Frontal cortex (tissue), 4 donors: ENCODE results near the gene LTBR. TPM values are rescaled to one million over a fixed set of nuclear protein-coding genes. Genes with fewer than 3 reads are reported as not detected.

Experiments
- DNase-seq, 2 donors: peaks; one replicate each; pipeline ENCODE4 v3.0.0; 2012; ENCODE audit warnings: low spot score in 2 of 2
- FAIRE-seq: peaks from 2 replicates; lab custom pipeline; 2012; peaks lifted over from hg19 to GRCh38; lab: Jason Lieb, UNC
- total RNA-seq: library from RNA; depleted of rRNA; stranded (reverse); fragments of >200 nt; gene quantifications from one replicate; pipeline ENCODE4 v1.2.3, GENCODE V29; 2014
- donor health status: control.
- donor health status: control.
- donor health status: control.

The LTBR gene
- total RNA-seq, 1 donor from 2014 or later: 2.4 TPM

DNA sequence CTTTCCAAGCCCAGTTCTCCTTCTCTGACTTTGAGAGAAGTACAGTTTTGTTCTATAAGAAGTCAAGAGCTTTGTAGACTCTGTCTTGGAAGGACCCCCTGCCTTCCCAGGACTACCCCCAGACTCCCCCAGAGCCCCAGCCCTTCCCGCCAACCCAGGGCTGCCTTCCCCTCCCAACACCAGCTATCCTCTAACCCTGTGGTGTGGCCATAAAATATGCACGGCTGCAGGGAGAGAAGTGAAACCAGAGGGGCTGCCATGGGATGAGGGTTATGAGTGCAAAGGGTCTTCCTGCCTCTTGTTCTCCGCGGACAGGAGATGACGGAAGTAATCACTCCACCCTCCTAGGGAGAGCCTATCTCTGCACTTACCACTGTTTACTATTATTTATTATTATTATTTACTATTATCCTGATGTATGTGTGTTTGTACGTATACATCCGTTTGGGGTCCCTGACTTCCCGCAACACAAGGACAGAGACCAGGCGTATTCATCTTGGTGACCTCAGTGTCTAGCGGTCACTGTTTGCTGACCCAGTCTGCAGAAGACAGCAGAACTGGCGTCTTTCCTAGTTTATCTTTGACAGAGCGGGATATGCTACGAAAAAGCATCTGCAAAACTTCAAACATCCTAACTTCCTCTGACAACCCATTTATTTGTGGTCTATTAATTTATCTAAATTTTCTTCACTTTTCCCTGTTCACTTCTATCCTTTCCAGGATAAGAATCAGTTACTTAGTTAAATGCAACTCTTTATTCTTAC, 5.1 kb upstream of the LTBR start:
- FAIRE-seq (no peak), DNase-seq (no peak)

DNA sequence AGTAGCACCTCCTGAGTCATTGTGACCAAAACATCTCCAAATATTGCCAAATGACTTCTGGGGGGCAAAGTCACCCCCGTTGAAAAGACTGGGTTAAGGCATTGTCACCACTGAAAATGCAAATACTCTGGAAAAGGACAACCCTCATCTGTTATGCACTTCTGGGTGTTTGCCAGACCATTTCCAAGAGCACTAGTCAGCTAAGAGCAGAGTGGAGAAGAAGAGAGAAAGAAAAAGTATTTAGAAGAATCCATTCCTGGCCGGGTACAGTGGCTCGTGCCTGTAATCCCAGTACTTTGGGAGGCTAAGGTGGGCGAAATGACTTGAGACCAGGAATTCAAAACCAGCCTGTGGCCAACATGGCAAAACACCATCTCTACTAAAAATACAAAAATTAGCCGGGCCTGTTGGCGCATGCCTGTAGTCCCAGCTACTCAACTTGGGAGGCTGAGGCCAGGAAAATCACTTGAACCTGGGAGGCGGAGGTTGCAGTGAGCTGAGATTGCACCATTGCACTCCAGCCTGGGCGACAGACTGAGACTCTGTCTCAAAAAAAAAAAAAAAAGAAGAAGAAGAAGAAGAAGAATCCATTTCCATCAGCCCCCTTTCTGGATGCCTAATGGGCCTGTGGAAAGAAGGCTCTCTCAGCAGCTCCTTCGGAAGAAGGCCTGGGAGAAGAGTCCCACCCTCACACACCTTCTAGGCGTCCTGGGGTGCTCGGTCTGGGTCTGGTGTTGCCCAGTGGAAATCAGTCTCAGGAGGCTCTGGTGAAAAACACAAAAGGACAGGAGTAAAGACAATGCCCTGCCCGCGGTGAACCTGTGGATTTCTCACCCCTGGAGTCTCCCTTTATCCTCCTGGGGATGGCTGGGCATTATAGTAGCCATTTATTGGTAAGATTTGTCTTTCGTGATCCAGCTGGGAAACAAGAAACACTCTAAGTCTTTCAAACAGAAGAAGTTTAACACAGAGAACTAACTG, 3.5 kb upstream of the LTBR start:
- no peak for DNase-seq
- FAIRE-seq: no peak

DNA sequence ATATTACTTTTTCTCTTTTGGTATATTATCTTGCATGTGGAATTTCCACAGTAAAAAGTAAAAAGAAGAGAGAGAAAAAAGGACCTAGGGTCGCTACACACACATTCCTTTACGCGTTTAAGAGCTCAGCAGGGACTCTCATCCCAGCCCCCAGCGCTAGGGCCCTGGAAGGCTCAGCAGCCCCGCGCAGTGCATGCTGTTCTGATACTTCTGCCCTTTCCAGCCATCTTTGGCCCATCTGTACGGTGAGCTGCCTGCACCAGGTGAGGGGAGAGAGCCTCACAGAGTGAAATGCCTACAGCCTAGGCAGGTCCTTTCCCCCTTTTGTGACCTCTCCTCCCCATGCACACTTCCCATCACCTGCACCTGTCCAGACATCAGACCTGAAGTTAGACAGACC, 1.6 kb upstream of the LTBR start:
- DNase-seq (no peak), FAIRE-seq (no peak)

DNA sequence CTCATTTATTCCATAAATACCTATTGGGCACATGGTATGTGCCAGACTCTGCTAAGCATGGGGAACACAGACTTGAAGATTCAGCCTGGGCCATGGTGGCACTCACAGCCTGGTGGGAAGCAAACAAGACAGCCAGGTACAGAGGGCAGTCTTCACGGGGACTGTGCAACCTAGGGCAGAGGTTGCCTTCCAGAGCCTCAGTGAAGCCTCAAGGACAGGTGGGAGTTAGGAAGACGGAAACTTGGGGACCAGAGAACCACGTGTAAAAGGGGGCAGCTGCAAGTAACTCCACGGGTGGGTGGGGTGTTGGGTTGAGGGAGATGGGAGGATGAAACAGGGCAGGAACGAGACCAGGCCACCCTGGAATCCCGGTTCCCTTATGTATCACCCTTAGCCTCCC, 980 bp upstream of the LTBR start:
- DNase-seq (no peak), FAIRE-seq (no peak)

DNA sequence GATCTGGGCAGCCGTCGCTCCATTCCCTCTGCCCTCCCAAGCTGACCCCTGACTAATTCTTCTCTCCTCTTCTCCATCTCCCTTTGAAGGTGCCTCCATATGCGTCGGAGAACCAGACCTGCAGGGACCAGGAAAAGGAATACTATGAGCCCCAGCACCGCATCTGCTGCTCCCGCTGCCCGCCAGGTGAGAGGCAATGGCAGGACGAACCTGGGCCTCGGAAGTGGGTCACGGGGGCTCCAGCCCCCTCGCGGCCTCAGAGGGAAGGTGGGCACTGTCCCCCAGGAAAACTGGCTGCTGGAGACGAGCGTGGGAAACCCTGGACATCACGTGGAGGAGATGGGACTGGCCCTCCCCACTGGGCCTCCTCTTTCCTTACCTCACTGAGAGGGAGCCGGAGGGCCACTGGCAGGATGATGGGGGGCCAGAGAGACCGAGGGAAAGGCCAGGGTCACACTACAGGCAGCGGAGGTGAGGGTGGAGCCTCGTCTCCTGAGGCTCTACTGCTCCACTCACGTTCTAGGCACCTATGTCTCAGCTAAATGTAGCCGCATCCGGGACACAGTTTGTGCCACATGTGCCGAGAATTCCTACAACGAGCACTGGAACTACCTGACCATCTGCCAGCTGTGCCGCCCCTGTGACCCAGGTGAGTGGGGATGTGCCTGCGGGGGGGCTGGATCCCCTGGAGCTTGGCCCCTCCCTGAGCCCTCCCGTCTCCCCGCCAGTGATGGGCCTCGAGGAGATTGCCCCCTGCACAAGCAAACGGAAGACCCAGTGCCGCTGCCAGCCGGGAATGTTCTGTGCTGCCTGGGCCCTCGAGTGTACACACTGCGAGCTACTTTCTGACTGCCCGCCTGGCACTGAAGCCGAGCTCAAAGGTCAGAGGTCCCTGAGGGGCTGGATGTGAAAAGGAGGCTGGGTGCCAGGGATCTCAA, 806 bp downstream of the LTBR start:
- FAIRE-seq (no peak), DNase-seq (no peak)

DNA sequence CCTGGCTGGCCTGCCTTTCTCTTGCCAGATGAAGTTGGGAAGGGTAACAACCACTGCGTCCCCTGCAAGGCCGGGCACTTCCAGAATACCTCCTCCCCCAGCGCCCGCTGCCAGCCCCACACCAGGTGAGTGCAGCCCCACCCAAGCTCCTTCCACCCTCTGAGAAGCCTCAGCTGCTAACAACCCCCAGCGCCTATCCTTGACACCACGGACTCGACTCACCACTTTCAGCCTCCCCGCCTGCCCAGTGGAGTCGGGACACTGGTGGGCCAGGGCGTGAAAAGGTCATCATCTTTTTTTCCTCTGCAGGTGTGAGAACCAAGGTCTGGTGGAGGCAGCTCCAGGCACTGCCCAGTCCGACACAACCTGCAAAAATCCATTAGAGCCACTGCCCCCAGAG, 2.1 kb downstream of the LTBR start:
- no peak for FAIRE-seq
- DNase-seq: no peak

DNA sequence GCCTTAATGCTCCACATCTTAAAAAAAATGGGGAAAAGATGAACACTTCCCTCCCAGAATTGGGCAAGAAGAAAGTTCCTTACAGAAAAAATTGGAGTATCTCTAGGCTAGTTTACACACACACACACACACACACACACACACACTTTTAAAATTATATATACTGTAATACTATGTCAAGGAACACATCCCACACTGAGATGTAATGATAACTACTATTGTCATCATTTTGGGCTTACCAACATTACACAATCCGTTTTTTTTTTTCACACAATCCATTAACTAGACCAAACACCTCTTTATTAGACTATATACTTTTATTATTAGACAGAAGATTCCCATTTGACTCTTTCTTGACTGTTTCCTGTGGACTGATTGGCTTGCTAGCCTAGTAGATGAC, 2.5 kb downstream of the LTBR start:
- DNase-seq (no peak), FAIRE-seq (no peak)

DNA sequence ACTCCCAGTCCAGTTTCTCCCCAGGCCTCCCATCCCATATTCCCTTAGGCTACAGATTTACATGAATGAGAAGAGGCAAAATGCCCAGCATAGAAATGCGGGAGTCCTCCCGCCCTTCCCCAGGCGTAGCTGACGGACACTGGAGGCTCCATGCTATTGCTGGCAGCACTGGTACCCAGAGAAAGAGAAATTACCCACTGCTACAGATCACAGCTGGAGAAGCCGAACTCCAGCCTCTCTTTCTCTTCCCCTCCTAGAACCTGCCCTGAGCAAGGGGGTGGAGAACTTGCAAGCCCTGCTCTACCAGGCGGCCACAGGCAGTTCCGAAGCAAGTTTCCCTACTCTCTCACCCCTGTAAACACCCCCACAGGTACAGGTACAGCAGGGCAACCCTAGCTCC, 3.6 kb downstream of the LTBR start:
- DNase-seq (no peak), FAIRE-seq (no peak)

DNA sequence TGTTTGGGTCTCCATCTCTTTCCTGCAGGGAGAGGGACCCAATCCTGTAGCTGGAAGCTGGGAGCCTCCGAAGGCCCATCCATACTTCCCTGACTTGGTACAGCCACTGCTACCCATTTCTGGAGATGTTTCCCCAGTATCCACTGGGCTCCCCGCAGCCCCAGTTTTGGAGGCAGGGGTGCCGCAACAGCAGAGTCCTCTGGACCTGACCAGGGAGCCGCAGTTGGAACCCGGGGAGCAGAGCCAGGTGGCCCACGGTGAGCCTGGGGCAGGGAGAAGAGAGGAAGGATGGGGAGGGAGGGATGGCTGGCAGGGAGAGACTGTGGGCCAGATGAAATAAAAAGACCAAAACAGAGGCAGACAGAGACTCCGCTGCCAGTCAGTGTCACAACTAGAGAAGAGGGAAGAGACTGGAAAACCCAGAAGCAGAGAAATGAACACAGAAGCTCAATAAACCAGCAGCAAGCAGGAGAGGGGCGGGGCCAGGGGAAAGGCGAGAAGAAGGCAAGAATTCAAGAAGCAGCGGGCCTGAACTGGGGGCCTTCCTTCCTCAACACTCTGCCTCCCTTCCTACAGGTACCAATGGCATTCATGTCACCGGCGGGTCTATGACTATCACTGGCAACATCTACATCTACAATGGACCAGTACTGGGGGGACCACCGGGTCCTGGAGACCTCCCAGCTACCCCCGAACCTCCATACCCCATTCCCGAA, 6.3 kb downstream of the LTBR start:
- FAIRE-seq: no peak

DNA sequence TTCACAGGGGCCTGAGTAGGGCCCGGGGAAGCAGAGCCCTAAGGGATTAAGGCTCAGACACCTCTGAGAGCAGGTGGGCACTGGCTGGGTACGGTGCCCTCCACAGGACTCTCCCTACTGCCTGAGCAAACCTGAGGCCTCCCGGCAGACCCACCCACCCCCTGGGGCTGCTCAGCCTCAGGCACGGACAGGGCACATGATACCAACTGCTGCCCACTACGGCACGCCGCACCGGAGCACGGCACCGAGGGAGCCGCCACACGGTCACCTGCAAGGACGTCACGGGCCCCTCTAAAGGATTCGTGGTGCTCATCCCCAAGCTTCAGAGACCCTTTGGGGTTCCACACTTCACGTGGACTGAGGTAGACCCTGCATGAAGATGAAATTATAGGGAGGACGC, 7.1 kb downstream of the LTBR start:
- FAIRE-seq (no peak), DNase-seq (no peak)

More for the DNA sequence above, 6.3 kb downstream of the LTBR start:
- peak in 1 of 2 donors; percentile 8 for DNase-seq

DNA sequence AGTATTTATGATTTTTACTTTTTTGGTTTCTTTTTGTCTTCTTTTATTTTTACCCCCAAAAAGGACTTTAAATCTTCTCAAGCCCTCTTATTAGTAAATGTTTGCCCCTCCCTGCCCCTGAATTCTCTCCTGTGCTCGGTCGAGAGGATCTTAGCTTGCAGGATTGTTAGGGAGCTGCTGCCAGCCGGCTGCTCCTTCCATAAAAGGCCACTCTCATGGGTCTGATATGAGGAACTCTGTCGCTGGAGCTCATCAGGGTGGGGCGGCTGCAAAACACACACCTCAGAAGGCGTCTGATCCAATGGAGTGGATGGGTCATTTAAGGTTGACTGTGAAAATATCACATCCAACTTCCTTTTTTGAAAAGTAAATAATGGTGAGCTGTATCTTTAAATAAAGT, 8.5 kb downstream of the LTBR start:
- no peak for FAIRE-seq
- DNase-seq: peak in 1 of 2 donors; percentile 12

DNA sequence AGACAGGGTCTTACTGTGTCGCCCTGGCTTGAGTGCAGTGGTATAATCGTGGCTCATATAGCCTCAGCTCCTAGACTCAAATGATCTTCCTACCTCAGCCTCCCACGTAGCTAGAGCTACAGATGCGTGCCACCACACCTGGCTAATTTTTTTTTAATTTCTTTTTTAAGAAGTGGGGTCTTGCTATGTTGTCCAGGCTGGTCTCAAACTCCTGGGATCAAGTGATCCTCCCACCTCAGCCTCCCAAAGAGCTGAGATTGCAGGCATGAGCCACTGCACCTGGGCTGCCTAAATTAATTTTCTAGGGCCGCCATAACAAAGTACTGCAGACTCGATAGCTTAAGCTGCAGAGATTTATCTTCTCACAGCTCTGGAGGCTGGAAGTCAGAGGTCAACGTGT, 9.1 kb downstream of the LTBR start:
- DNase-seq (no peak), FAIRE-seq (no peak)

DNA sequence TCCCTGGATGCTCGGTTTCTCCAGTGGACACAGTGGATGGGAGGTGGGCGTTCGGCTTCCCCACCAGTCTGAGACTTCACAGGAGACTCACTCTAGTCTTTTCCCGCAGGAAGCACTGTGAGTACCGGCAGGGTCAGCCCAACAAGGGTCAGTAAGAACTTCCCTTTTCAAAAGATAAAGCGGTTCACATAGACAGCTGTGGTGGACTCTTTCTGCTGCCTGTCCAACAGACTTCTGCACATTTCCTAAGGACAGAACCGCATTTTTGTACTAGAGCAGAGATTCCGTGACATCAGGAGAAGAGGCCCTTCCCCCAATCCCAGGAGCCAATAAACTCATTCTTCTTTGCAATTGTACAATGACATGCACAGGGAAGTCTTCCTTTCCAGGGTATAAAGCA, 10.4 kb downstream of the LTBR start:
- DNase-seq: peak in 1 of 2 donors; percentile 8
- FAIRE-seq: no peak

DNA sequence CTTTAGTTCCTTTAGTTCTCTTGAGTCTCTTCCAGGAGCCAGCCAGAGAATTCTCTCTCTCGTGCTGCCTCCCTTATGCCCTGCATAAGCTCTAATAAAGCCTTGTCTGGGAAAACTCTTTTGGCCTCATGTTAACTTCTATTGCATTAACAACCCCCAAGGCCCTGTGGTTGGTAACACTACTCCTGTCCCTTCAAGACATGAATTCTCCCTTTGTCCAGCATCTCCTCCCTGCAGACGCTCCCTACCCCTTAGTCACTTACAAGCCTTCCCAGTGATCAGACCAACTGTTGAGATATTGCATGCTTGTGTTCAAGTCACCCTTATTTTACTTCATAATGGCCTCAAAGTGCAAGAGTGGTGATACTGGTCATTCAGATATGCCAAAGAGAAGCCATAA, 12.1 kb downstream of the LTBR start:
- DNase-seq: no peak
- FAIRE-seq: no peak

DNA sequence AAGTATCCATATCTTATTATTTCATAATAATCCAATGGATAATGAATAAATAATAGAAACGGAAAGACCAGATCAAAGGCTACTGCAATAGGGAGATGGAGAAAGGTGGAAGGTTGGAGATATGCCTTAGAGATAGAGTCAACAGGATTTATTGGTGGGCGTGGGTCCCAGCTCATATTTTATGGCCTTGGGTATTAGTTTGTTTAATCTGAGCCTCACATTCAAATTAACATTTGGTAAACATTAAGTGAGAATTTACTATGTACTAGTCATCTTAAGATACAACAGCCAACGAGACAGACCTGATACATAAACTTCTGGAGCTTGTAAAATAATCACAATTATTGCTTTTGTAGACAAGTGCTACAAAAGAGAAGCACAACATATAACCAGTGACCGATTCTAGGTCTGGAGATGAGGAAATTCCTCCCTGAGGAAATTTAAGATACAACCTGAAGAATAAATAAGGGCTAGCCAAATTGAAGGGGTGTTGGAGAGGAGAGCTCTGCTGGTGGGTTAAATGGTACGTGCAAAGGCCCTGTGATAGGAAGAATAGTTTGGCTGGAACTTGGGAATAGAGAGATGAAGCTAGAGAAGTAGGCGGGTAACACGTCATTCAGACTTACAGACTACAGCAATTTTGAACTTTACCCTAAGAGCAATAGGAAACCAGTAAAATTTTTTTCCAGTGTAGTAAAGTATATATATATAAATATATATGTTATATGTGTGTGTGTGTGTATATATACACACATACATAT, 16.1 kb downstream of the LTBR start:
- no peak for DNase-seq

DNA sequence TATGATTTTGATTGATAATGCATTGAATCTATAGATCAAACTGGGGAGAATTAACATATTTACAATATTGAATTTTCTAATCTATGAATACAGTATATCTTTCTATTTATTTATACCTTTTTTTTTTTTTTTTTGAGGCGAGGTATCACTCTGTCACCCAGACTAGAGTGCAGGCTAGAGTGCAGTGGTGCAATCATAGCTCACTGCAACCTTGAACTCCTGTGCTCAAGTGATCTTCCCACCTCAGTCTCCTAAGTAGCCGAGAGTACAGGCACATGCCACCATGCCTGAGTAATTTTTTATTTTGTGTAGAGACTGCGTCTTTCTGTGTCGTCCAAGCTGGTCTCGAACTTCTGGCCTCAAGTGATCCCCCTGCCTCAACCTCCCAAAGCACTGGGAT, 20.4 kb downstream of the LTBR start:
- no peak for FAIRE-seq
- no peak for DNase-seq

More for the DNA sequence above, 16.1 kb downstream of the LTBR start:
- no peak for FAIRE-seq

DNA sequence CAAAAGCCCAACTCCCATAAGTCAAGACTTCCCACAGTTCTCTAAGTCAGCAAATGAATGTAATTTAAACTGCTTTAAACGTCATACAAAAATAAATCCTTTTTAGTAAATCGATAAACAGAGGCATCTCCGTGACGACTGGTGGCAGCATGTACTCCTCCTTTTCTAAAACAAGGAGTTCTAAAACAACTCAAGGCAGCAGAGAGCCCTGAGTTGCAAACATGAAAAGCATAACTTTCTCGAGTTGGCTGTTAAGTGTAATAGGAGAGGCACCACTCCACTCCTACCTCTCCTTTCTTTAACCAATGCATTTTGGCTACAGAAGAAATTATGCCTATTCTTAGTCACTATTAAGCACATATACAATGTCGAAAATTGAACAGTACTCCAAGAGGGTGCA, 22.0 kb downstream of the LTBR start:
- no peak for FAIRE-seq

DNA sequence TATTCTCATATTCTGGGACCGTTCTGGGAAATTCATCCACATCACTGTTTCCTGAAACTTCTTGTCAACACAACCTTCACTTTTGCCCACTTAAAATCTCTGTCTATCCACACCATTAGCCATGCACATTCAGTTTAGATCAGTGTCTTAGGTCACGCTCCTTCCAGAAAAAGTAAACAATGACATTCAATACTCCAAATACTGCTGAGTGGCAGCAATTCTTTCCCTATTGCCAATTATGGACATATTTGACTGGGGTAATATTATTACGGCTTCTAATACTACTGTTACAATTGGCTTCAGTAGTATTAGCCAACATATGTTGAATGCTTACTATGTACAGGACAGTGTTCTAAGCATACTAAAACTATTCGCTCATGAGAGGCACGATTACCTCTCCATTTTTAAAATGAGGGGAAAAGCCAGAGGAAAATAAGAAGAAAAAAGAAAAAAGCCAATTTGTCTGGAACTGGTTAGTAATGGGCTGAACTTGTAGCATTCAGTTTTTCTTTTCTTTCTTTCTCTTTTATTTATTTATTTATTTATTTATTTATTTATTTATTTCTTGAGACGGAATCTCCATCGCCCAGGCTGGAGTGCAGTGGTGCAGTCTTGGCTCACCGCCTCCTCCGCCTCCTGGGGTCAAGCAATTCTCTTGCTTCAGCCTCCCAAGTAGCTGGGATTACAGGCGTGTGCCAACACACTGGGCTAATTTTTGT, 23.4 kb downstream of the LTBR start:
- FAIRE-seq (no peak), DNase-seq (no peak)

More for the DNA sequence above, 22.0 kb downstream of the LTBR start:
- DNase-seq: no peak
